ENCODE measurements around the gene EFL1. TPM values are rescaled to one million over a fixed set of nuclear protein-coding genes. Genes with fewer than 3 reads are reported as not detected.

The EFL1 gene
- total RNA-seq, 2 experiments from 2014 or later = 25.1 to 25.7 TPM

GRCh38 chr15:82132096-82132495 lies 130.4 kb downstream of the EFL1 start:
- ChIA-PET POLR2A (no interaction called here), CTCF (ENCODE audit: unreplicated experiment) (no interaction called here)
- Histone ChIP-seq H3K79me2 (ENCODE audit: insufficient read depth, low read depth, low read length) (no peaks in the 10 kb centered on the region), H3K4me2 (ENCODE audit: low read length) (no peak overlapping the region), H3K27ac (ENCODE audit: low read depth, low read length, poor library complexity, severe bottlenecking) (no peak overlapping the region), H3K9me3 (ENCODE audit: low read length) (no peaks in the 10 kb centered on the region), H2AFZ (ENCODE audit: low read length) (no peak overlapping the region), H4K20me1 (ENCODE audit: insufficient read depth, low read length) (no peaks in the 10 kb centered on the region), H3K9me2 (ENCODE audit: insufficient read depth, low read length) (no peaks in the 10 kb centered on the region), H3K4me3 (ENCODE audit: low read depth, low read length, poor library complexity, severe bottlenecking) (no peak overlapping the region), H3K4me1 (ENCODE audit: insufficient read depth, low read length, poor library complexity, severe bottlenecking) (no peaks in the 10 kb centered on the region), H3K36me3 (ENCODE audit: insufficient read depth, low read length) (peaks cover 58% of the 10 kb centered on the region)
- TF ChIP-seq CTCF (conservative IDR thresholded peaks at IDR 0.05; ENCODE audit: low read length) = no peak
- TF ChIP-seq EZH2phosphoT487 (IDR thresholded peaks at IDR 0.05; ENCODE audit: borderline replicate concordance, low read depth, low read length) = no peak
- intact Hi-C loops (cut with micrococcal nuclease; ENCODE audit: unreplicated experiment) = no loop called here
- no peak for DNase-seq (ENCODE audit: low spot score)
- no TSS peak for BruUV-seq (replicated peaks)

GRCh38 chr15:82130248-82130647 lies 132.3 kb downstream of the EFL1 start:
- ChIA-PET POLR2A (interaction anchor here (1.7 kb wide), 1 partner anchor 10 kb away, joined by 4 read pairs; no protein-coding TSS in a partner anchor), CTCF (ENCODE audit: unreplicated experiment) (no interaction called here)
- Histone ChIP-seq H3K36me3 (ENCODE audit: insufficient read depth, low read length) (peaks cover 50% of the 10 kb centered on the region), H3K9me3 (ENCODE audit: low read length) (no peaks in the 10 kb centered on the region), H3K9me2 (ENCODE audit: insufficient read depth, low read length) (no peaks in the 10 kb centered on the region), H3K4me3 (ENCODE audit: low read depth, low read length, poor library complexity, severe bottlenecking) (no peak overlapping the region), H4K20me1 (ENCODE audit: insufficient read depth, low read length) (no peaks in the 10 kb centered on the region), H3K4me2 (ENCODE audit: low read length) (no peak overlapping the region), H2AFZ (ENCODE audit: low read length) (no peak overlapping the region), H3K4me1 (ENCODE audit: insufficient read depth, low read length, poor library complexity, severe bottlenecking) (no peaks in the 10 kb centered on the region), H3K27ac (ENCODE audit: low read depth, low read length, poor library complexity, severe bottlenecking) (no peak overlapping the region), H3K79me2 (ENCODE audit: insufficient read depth, low read depth, low read length) (no peaks in the 10 kb centered on the region)
- no TSS peak for BruUV-seq (replicated peaks)
- intact Hi-C loops (cut with micrococcal nuclease; ENCODE audit: unreplicated experiment) = no loop called here
- TF ChIP-seq EZH2phosphoT487 (IDR thresholded peaks at IDR 0.05; ENCODE audit: borderline replicate concordance, low read depth, low read length) = no peak
- no peak for DNase-seq (ENCODE audit: low spot score)

- H3K27ac ChIP-seq (ENCODE audit: low read depth, low read length, poor library complexity, severe bottlenecking) = no peak overlapping the region
- H2AFZ ChIP-seq (ENCODE audit: low read length) = no peak overlapping the region
- no peaks in the 10 kb centered on the region for H3K79me2 ChIP-seq (ENCODE audit: insufficient read depth, low read depth, low read length)
- POLR2A ChIA-PET = interaction anchor here (1.7 kb wide), 1 partner anchor 11 kb away, joined by 4 read pairs; no protein-coding TSS in a partner anchor
- no TSS peak for BruUV-seq (replicated peaks)
- DNase-seq (ENCODE audit: low spot score) = no peak
- peaks cover 55% of the 10 kb centered on the region for H3K36me3 ChIP-seq (ENCODE audit: insufficient read depth, low read length)
- H3K4me3 ChIP-seq (ENCODE audit: low read depth, low read length, poor library complexity, severe bottlenecking) = no peak overlapping the region
- no peaks in the 10 kb centered on the region for H3K9me2 ChIP-seq (ENCODE audit: insufficient read depth, low read length)
- no peak for TF ChIP-seq EZH2phosphoT487 (IDR thresholded peaks at IDR 0.05; ENCODE audit: borderline replicate concordance, low read depth, low read length)
- TF ChIP-seq CTCF (conservative IDR thresholded peaks at IDR 0.05; ENCODE audit: low read length) = no peak
- H3K4me1 ChIP-seq (ENCODE audit: insufficient read depth, low read length, poor library complexity, severe bottlenecking) = no peaks in the 10 kb centered on the region
- H3K9me3 ChIP-seq (ENCODE audit: low read length) = no peaks in the 10 kb centered on the region
- no peak overlapping the region for H3K4me2 ChIP-seq (ENCODE audit: low read length)
- no peaks in the 10 kb centered on the region for H4K20me1 ChIP-seq (ENCODE audit: insufficient read depth, low read length)
- intact Hi-C loops (cut with micrococcal nuclease; ENCODE audit: unreplicated experiment) = no loop called here
- CTCF ChIA-PET (ENCODE audit: unreplicated experiment) = no interaction called here
Measured at GRCh38 chr15:82129761-82130160, 132.8 kb downstream of the EFL1 start.

Measured in OCI-LY7 (cell line).